Esophagus muscularis mucosa (tissue), 4 donors: ENCODE results near the gene DENND2A. TPM values are rescaled to one million over a fixed set of nuclear protein-coding genes. Genes with fewer than 3 reads are reported as not detected.

Experiments
- DNase-seq: peaks from one replicate; pipeline ENCODE4 v3.0.0-alpha.2; 2017; ENCODE audit errors: extremely low spot score
- H3K27ac ChIP-seq, 4 donors: fragments of 200-600 bp; sonication (generic); replicated peaks in 1 of 4; 1 replicate in 3 of 4; 2 replicates in 1 of 4; pipeline ENCODE4 v1.5.1; 2016 to 2019; ENCODE audit warnings: mild to moderate bottlenecking in 1 of 4
- H3K27me3 ChIP-seq, 4 donors: fragments of 200-600 bp; sonication (generic); one replicate each; pipeline versions ENCODE4 v1.5.1 to v1.6.0; 2016 to 2019
- H3K36me3 ChIP-seq, 4 donors: fragments of 200-600 bp; sonication (generic); one replicate each; pipeline ENCODE4 v1.5.1; 2016 to 2019
- H3K4me1 ChIP-seq, 4 donors: fragments of 200-600 bp; sonication (generic); one replicate each; pipeline ENCODE4 v1.5.1; 2016 to 2019
- H3K4me3 ChIP-seq, 4 donors: fragments of 200-600 bp; sonication (generic); 1 replicate in 2 of 4; 2 replicates in 2 of 4; pipeline ENCODE4 v1.5.1; 2016 to 2019; ENCODE audit warnings: mild to moderate bottlenecking in 4 of 4, moderate library complexity in 1 of 4
- H3K9me3 ChIP-seq, 4 donors: fragments of 200-600 bp; sonication (generic); 1 replicate in 3 of 4; 2 replicates in 1 of 4; pipeline ENCODE4 v1.5.1; 2016 to 2019
- EP300 ChIP-seq: sonication (generic); formaldehyde crosslinking; IDR thresholded peaks from one replicate; pipeline ENCODE4 v1.6.1; 2017; ENCODE audit warnings: antibody characterized with exemption
- POLR2A ChIP-seq: fragments of 450-650 bp; IDR thresholded peaks from one replicate; pipeline ENCODE4 v1.6.1; 2017; ENCODE audit warnings: antibody characterized with exemption, moderate library complexity, mild to moderate bottlenecking, low read depth
- POLR2AphosphoS5 ChIP-seq, 2 donors: sonication (generic); formaldehyde crosslinking; IDR thresholded peaks; one replicate each; pipeline ENCODE4 v1.6.1; 2017; ENCODE audit warnings: antibody characterized with exemption in 2 of 2
- WGBS: methylation state at CpG from one replicate; pipeline ENCODE4 v1.1.5; 2018; 5-methylcytosine and 5-hydroxymethylcytosine counted together
- intact Hi-C: fragments of 100-400 bp; cut with DNase I; formaldehyde crosslinking; loops from one replicate; pipeline ENCODE4 v1.15.1; 2023
- total RNA-seq, 4 donors: library from RNA; depleted of rRNA; stranded (reverse); fragments of >200 nt; gene quantifications; one replicate each; pipeline versions ENCODE4 v1.1.0 to v1.2.1, GENCODE V29; 2016
- TF ChIP-seq, protein P1 (sequence below), 3 experiments: fragments of 200-600 bp in 2 of 3; fragments of 450-650 bp in 1 of 3; sonication (generic) in 2 of 3; IDR thresholded peaks; one replicate each; pipeline ENCODE4 v1.5.1; 2017 to 2019; ENCODE audit warnings: antibody characterized with exemption in 3 of 3, mild to moderate bottlenecking in 2 of 3, moderate library complexity in 1 of 3

The DENND2A gene
- total RNA-seq, 4 donors from 2014 or later, result 46.4 to 77.2 (median 59.2) TPM

DNA sequence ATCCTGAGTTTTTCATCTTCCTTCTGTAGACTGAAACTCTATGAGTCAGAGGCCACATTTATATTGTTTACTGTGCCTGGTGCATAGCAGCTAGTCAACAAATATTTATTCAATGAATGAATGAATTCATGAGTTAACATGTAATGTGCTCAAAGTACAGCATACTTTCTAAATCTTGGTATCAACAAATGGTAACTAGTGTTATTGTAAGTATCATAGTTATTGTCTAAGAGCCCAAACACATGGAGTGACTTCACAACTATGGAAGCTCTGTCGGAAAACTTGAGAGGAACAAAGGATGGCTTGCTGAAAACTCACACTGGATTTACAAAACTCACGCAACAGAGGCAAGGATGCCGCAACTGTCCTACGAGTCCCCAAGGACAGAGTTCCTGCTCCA lies 35.9 kb downstream of the DENND2A start:
- no peak for TF ChIP-seq EP300
- no peak for TF ChIP-seq POLR2A
- TF ChIP-seq, protein P1, sequence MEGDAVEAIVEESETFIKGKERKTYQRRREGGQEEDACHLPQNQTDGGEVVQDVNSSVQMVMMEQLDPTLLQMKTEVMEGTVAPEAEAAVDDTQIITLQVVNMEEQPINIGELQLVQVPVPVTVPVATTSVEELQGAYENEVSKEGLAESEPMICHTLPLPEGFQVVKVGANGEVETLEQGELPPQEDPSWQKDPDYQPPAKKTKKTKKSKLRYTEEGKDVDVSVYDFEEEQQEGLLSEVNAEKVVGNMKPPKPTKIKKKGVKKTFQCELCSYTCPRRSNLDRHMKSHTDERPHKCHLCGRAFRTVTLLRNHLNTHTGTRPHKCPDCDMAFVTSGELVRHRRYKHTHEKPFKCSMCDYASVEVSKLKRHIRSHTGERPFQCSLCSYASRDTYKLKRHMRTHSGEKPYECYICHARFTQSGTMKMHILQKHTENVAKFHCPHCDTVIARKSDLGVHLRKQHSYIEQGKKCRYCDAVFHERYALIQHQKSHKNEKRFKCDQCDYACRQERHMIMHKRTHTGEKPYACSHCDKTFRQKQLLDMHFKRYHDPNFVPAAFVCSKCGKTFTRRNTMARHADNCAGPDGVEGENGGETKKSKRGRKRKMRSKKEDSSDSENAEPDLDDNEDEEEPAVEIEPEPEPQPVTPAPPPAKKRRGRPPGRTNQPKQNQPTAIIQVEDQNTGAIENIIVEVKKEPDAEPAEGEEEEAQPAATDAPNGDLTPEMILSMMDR (IDR thresholded peaks at IDR 0.05), result no peak
- no peak for TF ChIP-seq POLR2AphosphoS5 (IDR thresholded peaks at IDR 0.05)
- DNase-seq, result no peak
- H3K36me3 ChIP-seq, result peaks cover 0 to 15% (median 8%) of the 10 kb centered on the region in 4 donors
- H3K4me3 ChIP-seq, result no peak overlapping the region
- H3K4me1 ChIP-seq, result peaks cover 40 to 79% (median 69%) of the 10 kb centered on the region in 4 donors
- no peaks in the 10 kb centered on the region for H3K9me3 ChIP-seq
- no peaks in the 10 kb centered on the region for H3K27me3 ChIP-seq
- peak overlapping the region; percentile 68 to 77 (median 72) for H3K27ac ChIP-seq
- WGBS, result 60% methylated on average over 2 of the region's 4 CpGs
- intact Hi-C loops, result no loop called here

DNA sequence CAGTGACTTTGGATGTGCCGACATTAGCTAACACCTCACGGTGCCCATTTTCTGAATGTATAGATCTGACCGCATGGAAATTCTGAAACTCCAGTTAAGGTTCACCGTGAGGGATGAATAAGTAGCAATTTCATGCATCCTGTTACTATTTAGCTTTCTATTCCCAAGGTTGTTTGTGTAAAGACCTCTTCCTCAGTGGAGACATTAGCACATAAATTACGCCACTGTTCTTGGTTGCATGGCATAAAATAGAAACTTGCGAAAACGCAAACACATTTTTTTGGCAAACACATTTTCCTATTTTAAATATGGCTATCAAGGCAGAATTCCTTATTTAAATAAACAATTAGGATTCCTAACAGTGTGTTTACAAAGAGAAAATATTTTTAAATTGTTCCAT lies 36.5 kb downstream of the DENND2A start:
- WGBS, result 86% methylated on average over 7 of the region's 7 CpGs
- H3K9me3 ChIP-seq, result no peaks in the 10 kb centered on the region
- peaks cover 0 to 15% (median 8%) of the 10 kb centered on the region in 4 donors for H3K36me3 ChIP-seq
- peaks cover 40 to 79% (median 68%) of the 10 kb centered on the region in 4 donors for H3K4me1 ChIP-seq
- no peak for DNase-seq
- intact Hi-C loops, result no loop called here
- no peak overlapping the region for H3K4me3 ChIP-seq
- no peaks in the 10 kb centered on the region for H3K27me3 ChIP-seq
- no peak for TF ChIP-seq POLR2A
- TF ChIP-seq, protein P1 (IDR thresholded peaks at IDR 0.05), result no peak
- no peak for TF ChIP-seq EP300
- no peak for TF ChIP-seq POLR2AphosphoS5 (IDR thresholded peaks at IDR 0.05)
- H3K27ac ChIP-seq, result peak overlapping the region in 3 of 4 donors; percentile 13 to 77 (median 73)

DNA sequence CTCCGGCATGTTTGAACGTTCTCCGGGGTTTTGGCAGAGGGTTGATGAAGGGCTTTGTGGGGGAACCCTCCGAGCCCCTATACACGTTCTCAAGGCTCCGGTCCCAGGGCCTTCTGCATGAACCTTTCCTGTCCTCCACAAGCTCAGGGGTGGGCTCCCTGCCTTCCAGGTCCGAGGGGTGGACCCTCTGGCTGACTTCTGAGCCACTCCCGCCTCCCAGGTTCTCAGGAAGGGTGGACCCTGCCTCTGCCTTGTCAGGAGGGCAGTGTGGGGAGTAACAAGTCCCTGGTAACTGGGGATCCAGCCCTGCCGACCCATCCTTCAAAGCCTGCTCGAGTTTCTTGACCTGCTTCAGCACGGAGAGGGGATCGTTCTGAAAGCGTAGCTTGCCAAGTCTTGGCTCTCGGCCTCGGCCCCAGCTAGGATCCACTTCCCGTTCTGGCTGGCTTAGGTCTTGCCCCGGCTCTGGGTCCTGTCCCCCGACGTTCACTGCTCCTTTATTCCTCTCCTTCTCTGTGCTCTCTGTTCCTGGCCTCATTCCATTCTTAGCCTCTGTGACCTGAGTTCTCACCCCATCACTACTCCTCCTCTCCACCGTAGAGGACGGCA lies 38.9 kb downstream of the DENND2A start:
- H3K27ac ChIP-seq, result peak overlapping the region; percentile 54 to 71 (median 63)
- H3K27me3 ChIP-seq, result no peaks in the 10 kb centered on the region
- WGBS, result 80% methylated on average over 14 of the region's 21 CpGs
- TF ChIP-seq POLR2A (no peak), POLR2AphosphoS5 (IDR thresholded peaks at IDR 0.05) (no peak), EP300 (no peak)
- TF ChIP-seq, protein P1 (IDR thresholded peaks at IDR 0.05), result no peak
- no peak for DNase-seq
- H3K4me1 ChIP-seq, result peaks cover 20 to 69% (median 62%) of the 10 kb centered on the region in 4 donors
- intact Hi-C loops, result no loop called here
- H3K4me3 ChIP-seq, result no peak overlapping the region
- H3K36me3 ChIP-seq, result peaks cover 0 to 15% (median 8%) of the 10 kb centered on the region in 4 donors
- H3K9me3 ChIP-seq, result no peaks in the 10 kb centered on the region

DNA sequence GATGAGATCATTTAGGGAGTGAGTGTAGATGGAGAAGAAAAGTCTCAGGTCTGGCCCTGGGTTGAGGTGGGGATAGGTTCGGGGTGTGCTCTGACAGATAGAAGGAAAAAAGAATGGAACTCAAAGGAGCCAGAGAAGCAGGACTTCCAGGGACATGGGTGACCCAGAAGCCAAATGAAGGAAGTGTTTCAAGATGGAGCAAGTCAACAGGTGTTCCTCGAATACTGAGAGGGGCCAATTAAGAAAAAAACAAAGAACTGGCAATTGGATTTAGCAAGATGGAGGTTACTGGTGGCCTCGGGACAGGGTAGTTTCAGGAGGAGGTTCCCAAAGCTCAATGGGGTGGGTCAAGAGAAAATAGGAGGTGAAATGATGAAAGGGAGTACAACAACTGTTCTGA lies 40.3 kb downstream of the DENND2A start:
- intact Hi-C loops, result no loop called here
- 92% methylated on average over 3 of the region's 3 CpGs for WGBS
- H3K27ac ChIP-seq, result no peak overlapping the region
- H3K9me3 ChIP-seq, result no peaks in the 10 kb centered on the region
- H3K27me3 ChIP-seq, result no peaks in the 10 kb centered on the region
- no peak overlapping the region for H3K4me3 ChIP-seq
- TF ChIP-seq EP300 (no peak), POLR2A (no peak), POLR2AphosphoS5 (IDR thresholded peaks at IDR 0.05) (no peak)
- TF ChIP-seq, protein P1 (IDR thresholded peaks at IDR 0.05), result no peak
- no peak for DNase-seq
- H3K36me3 ChIP-seq, result peaks cover 0 to 15% (median 8%) of the 10 kb centered on the region in 4 donors
- H3K4me1 ChIP-seq, result peaks cover 24 to 69% (median 62%) of the 10 kb centered on the region in 4 donors
